Muscle layer of duodenum (tissue), 2 donors: ENCODE measurements around the gene TRAPPC3.

Experiments
- H3K27ac ChIP-seq: one replicate; pipeline ENCODE4 v1.7.0; 2013; ENCODE audit warnings: mild to moderate bottlenecking, low read length
- H3K27me3 ChIP-seq: one replicate; pipeline ENCODE4 v1.7.0; 2013; ENCODE audit warnings: low read depth, mild to moderate bottlenecking, control low read depth, low read length
- H3K36me3 ChIP-seq, 2 donors: one replicate each; pipeline ENCODE4 v1.7.0; 2013; ENCODE audit warnings: low read length in 2 of 2, control low read depth in 1 of 2, mild to moderate bottlenecking in 1 of 2; ENCODE audit not compliant: insufficient read depth in 2 of 2, control insufficient read depth in 1 of 2
- H3K4me1 ChIP-seq, 2 donors: one replicate each; pipeline ENCODE4 v1.7.0; 2013; ENCODE audit warnings: low read length in 2 of 2, mild to moderate bottlenecking in 2 of 2, control low read depth in 1 of 2, moderate library complexity in 1 of 2; ENCODE audit not compliant: insufficient read depth in 2 of 2, control insufficient read depth in 1 of 2
- H3K4me3 ChIP-seq, 2 donors: one replicate each; pipeline ENCODE4 v1.7.0; 2013; ENCODE audit warnings: low read length in 2 of 2, low read depth in 1 of 2, mild to moderate bottlenecking in 1 of 2
- H3K9me3 ChIP-seq, 2 donors: one replicate each; pipeline ENCODE4 v1.7.0; 2013; ENCODE audit warnings: low read length in 2 of 2, control low read depth in 1 of 2, mild to moderate bottlenecking in 1 of 2; ENCODE audit not compliant: control insufficient read depth in 1 of 2
- donor health status: healthy.

The TRAPPC3 gene

GRCh38 chr1:36144413-36144812 is 4.9 kb downstream of the TRAPPC3 start:
- Histone ChIP-seq H3K36me3 (peaks cover 6 to 7% of the 10 kb centered on the region in 2 donors), H3K27ac (no peak overlapping the region), H3K9me3 (no peaks in the 10 kb centered on the region), H3K4me1 (peaks cover 9 to 21% of the 10 kb centered on the region in 2 donors), H3K4me3 (no peak overlapping the region), H3K27me3 (no peaks in the 10 kb centered on the region)

DNA sequence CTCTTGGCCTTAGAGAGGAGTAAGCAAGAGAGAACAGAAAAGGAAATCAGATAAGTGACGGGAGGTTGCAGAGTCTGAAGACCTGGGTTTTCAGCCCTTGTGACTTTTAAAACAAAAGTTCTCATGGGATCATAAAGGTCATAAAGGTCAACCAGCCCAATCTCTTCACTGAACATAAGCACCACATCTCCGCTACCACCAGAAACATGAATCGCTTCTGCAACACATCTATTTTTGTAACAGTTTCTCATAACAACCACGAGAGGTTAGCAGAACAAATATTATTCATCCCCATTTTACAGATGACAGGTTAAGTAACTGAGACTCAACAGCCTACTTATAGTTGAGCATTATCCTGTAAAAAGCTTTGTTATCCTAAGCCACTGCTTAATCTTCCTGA is 5.9 kb downstream of the TRAPPC3 start:
- no peaks in the 10 kb centered on the region for H3K9me3 ChIP-seq
- H3K27ac ChIP-seq: no peak overlapping the region
- H3K4me1 ChIP-seq: peaks cover 6 to 18% of the 10 kb centered on the region in 2 donors
- H3K27me3 ChIP-seq: no peaks in the 10 kb centered on the region
- H3K4me3 ChIP-seq: no peak overlapping the region
- peaks cover 9% of the 10 kb centered on the region in 2 donors for H3K36me3 ChIP-seq

DNA sequence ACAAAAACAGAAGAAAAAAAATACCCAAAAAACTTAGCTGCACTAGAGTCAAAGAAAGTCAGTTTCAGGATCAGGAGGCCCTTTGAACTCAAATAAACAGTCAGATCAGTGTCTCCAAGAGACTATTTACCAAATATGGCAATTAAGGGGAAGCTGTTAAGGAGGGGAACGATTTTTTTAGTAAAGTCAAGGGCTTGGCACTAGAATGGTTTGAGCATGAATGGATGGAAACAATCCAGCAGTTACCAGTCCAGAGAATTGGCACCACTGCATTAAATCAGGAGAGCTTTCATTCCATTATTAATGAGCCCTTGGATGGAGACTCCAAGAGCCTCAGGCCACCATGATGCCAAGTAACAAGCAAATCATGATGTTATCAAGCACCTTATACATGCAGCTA is 7.2 kb downstream of the TRAPPC3 start:
- Histone ChIP-seq H3K9me3 (no peaks in the 10 kb centered on the region), H3K4me3 (no peak overlapping the region), H3K27ac (no peak overlapping the region), H3K4me1 (peaks cover 6 to 9% of the 10 kb centered on the region in 2 donors), H3K27me3 (no peaks in the 10 kb centered on the region), H3K36me3 (peaks cover 21% of the 10 kb centered on the region in 2 donors)

- Histone ChIP-seq H3K9me3 (no peaks in the 10 kb centered on the region), H3K4me1 (peaks cover 6 to 15% of the 10 kb centered on the region in 2 donors), H3K27ac (no peak overlapping the region), H3K27me3 (no peaks in the 10 kb centered on the region), H3K4me3 (no peak overlapping the region), H3K36me3 (peaks cover 25 to 28% of the 10 kb centered on the region in 2 donors)
These were observed 9.8 kb downstream of the TRAPPC3 start for GRCh38 chr1:36139521-36139920.

DNA sequence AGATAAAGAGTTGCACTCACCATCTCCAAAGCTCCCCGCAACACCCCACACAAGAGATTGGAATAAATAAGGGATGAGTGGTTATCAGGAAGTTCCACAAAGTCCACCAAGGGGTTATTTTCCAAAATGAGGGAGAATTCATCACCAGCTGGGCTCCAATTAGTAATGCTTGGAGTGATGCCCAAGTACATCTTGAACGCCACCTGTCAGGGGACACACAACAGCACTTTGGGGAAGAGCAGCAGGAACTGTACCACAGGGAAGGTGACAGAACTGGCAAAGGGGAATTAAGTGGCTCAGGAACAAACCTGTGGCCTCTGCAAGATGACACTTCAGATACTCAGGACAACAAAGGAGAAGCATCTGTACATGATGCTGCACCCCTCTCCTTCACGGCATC is 11.5 kb downstream of the TRAPPC3 start:
- Histone ChIP-seq H3K27me3 (no peaks in the 10 kb centered on the region), H3K4me3 (no peak overlapping the region), H3K36me3 (peaks cover 25 to 28% of the 10 kb centered on the region in 2 donors), H3K4me1 (peaks cover 6 to 15% of the 10 kb centered on the region in 2 donors), H3K27ac (peak overlapping the region; percentile 86), H3K9me3 (no peaks in the 10 kb centered on the region)

- Histone ChIP-seq H3K36me3 (peaks cover 25 to 28% of the 10 kb centered on the region in 2 donors), H3K27ac (peak overlapping the region; percentile 86), H3K27me3 (no peaks in the 10 kb centered on the region), H3K9me3 (no peaks in the 10 kb centered on the region), H3K4me3 (no peak overlapping the region), H3K4me1 (peaks cover 4 to 14% of the 10 kb centered on the region in 2 donors)
These were observed 12.1 kb downstream of the TRAPPC3 start for GRCh38 chr1:36137226-36137625.

GRCh38 chr1:36136535-36136934 is 12.8 kb downstream of the TRAPPC3 start:
- peaks cover 0 to 10% of the 10 kb centered on the region in 2 donors for H3K4me1 ChIP-seq
- H3K27ac ChIP-seq: peak overlapping the region; percentile 86
- H3K27me3 ChIP-seq: no peaks in the 10 kb centered on the region
- H3K4me3 ChIP-seq: no peak overlapping the region
- no peaks in the 10 kb centered on the region for H3K9me3 ChIP-seq
- H3K36me3 ChIP-seq: peaks cover 25 to 28% of the 10 kb centered on the region in 2 donors

GRCh38 chr1:36135796-36136195 is 13.5 kb downstream of the TRAPPC3 start:
- Histone ChIP-seq H3K27me3 (no peaks in the 10 kb centered on the region), H3K4me1 (peaks cover 0 to 10% of the 10 kb centered on the region in 2 donors), H3K9me3 (no peaks in the 10 kb centered on the region), H3K27ac (peak overlapping the region; percentile 86), H3K4me3 (peak overlapping the region in 1 of 2 donors; percentile 5), H3K36me3 (peaks cover 25 to 28% of the 10 kb centered on the region in 2 donors)

- H3K36me3 ChIP-seq: peaks cover 25 to 28% of the 10 kb centered on the region in 2 donors
- H3K4me1 ChIP-seq: peaks cover 0 to 8% of the 10 kb centered on the region in 2 donors
- H3K27me3 ChIP-seq: no peaks in the 10 kb centered on the region
- H3K27ac ChIP-seq: peak overlapping the region; percentile 86
- H3K9me3 ChIP-seq: no peaks in the 10 kb centered on the region
- H3K4me3 ChIP-seq: no peak overlapping the region
These were observed 14.0 kb downstream of the TRAPPC3 start for GRCh38 chr1:36135330-36135667.

- Histone ChIP-seq H3K4me1 (peaks cover 0 to 6% of the 10 kb centered on the region in 2 donors), H3K36me3 (peaks cover 21 to 27% of the 10 kb centered on the region in 2 donors), H3K27ac (peak overlapping the region; percentile 86), H3K4me3 (no peak overlapping the region), H3K9me3 (no peaks in the 10 kb centered on the region), H3K27me3 (no peaks in the 10 kb centered on the region)
These were observed 14.6 kb downstream of the TRAPPC3 start for GRCh38 chr1:36134505-36135329.

GRCh38 chr1:36134031-36134430 is 15.3 kb downstream of the TRAPPC3 start:
- no peak overlapping the region for H3K27ac ChIP-seq

More at GRCh38 chr1:36134031-36134430, 15.3 kb downstream of the TRAPPC3 start:
- H3K4me3 ChIP-seq: no peak overlapping the region
- H3K27me3 ChIP-seq: no peaks in the 10 kb centered on the region
- peaks cover 17 to 22% of the 10 kb centered on the region in 2 donors for H3K36me3 ChIP-seq
- peaks cover 0 to 6% of the 10 kb centered on the region in 2 donors for H3K4me1 ChIP-seq
- H3K9me3 ChIP-seq: no peaks in the 10 kb centered on the region
